ELR (cell line): Measurements from ENCODE around the gene LOXL1.

Experiments
- DNase-seq: peaks from one replicate; pipeline ENCODE4 v3.0.0-alpha.2; 2015; ENCODE audit warnings: low read depth

Gene LOXL1

DNA sequence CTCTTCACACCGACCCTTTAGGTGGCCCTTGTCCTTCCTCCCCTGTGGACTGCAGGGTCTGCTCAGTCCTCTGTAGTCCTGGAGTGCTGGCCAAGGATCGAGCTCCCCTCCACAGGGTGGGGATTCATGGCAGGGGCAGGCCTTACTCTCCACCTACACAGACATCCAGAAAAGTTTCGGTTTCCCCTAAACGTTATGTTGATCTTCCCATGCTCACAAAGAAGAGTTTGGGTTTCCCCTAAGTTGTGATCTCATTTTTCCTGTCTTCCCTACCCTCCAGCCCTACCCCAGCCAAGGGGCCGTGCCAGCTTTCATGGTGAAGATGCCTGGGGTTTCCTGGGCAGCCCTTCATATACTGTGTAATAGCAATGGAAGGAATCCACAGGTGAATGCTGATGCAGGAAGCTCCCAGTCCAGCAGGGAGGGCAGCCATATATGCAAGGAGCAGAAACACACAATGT, 55.5 kb downstream of the LOXL1 start:
- no peak for DNase-seq

DNA sequence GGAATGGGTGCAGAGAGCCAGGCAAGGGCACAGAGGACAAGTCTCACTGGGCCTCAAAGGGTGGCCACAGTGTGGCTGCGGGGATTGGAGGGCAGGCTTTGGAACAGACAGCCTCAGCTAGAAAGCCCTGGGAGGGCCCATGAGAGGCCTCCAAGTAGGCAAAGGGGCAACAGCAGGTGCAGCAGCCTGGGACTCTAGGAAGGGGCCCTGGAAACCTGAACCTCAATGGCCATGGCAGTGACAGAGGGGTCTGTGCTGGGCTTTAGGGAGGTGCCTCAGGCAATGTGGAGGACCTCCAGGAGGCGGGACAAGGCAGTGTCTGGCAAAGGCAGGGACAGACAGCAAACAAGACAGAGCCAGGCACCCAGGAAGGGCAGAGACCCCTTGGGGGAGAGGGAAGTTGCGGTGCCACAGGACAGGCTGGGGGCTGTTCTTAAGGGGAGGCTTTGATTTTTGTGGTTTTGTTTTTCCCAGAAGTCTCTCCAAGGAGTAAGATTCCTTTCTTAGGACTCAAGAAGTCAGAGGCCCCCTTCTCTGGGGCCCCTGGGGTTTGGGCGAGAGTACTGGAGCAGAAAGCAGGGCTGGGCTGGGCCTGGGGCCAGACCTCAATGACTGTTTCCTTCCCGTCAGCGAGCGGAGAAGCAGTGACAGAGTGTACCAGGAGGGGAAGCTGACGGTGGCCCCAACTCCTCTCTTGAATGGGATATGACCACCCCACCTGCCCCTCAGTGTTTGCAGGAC, 56.1 kb downstream of the LOXL1 start:
- peak; percentile 89 for DNase-seq

- peak; percentile 85 for DNase-seq
These were observed 57.0 kb downstream of the LOXL1 start for GRCh38 chr15:73983211-73983727.

GRCh38 chr15:73983773-73984172, 57.5 kb downstream of the LOXL1 start:
- DNase-seq = no peak

DNA sequence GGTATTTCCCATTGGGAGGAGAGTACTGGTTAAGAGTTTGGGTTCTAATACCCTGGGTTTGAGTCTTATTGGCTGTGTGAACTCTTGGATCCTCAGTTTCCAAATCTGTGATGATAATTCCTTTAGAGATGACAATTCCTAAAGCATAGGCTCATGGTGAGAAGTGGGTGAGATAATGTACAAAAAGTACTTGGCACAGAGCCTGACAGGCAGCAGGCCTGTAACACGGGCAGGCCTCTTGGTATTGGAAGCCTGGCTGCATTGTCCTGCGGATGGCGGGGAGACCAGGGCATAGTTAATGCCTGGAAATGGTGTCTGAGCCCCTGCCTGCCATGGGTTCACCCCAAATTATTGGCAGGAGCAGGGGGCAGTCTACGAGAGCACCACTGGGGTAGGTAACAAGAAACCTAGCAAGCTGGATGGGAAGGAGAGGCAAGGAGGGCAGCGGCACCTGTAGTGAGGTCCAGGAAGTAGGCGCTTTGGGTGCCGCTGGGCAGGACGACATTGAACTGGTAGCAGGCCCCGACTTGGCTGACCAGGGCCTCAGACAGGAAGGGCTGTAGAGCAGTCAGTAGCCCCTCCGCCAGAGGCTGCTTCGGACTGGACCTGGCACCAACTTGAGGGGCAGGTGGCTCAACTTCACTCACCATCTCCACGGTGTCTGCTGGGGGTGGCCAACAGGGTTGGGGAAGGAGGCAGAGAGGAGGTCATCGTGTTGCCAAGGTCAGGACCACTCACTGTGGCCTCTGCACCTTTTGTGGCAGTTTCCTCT, 58.1 kb downstream of the LOXL1 start:
- no peak for DNase-seq

DNA sequence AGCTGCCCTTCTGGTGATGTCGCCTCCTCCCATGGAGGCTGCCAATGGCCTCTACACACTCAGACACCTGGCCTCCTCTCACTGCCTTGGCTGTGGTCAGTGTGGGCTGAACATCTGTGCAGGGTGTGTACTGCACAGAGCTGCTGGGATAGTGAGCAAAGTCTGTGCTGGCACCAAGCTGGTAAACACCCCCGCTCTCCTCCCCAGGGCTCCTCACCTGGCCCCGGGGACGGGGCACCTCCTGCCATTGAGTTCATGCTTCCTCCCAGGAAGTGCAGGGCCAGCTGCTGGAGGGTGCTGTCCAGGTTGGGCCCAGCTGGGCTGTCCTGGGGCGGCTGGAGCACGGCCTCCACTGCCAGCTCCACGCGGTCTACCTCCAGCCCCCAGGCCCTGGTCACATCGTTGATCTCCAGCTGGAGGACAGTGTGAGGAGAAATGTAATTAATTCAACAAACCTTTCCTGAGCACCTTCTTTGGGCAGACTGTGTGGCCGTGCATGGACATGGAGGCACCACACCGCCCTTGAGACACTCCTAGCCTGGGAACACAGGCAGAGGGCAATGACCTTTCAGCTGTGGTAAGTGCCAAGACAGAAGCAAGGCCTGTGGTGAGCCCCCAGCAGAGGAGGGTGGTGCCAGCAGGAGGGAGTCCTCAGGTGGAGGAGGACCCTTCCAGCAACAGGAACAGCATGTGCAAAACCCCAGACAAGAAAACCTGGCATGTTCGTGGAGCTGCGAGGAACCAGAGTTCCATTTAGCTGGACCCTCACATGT, 59.0 kb downstream of the LOXL1 start:
- no peak for DNase-seq

DNA sequence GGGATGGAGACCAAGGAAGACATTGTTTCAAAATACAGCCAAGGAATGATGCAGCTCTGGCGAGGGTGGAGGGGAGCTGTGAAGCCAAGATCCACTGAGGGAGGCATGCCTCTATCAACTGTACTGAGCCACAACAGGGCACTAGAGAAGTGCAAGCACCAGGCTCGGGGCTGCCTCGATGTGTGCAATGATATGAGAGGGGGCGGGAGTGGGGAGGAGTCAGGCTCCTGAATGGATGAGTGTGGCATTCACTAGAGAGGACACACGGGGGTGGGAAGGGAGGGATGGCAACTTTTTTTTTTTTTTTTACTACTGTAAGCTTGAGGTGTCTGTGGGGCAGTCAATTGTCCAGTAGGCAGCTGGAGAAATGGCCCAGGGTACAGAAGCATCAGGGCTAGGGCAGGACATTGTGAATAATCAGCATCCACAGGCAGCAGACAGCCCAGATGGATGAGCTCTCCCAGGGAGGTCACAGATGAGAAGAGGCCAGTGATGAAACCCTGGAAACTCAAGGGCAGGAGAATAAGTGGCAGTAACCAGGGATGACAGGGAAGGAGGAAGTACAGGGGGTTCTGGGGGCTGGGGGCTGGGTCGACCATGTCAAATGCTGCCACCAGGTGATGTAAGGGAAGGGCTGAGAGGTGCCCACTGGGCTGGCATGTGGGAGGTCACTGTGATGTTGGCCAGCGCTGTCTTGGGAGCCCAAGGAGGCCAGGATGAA, 60.0 kb downstream of the LOXL1 start:
- no peak for DNase-seq

GRCh38 chr15:73986776-73987056, 60.5 kb downstream of the LOXL1 start:
- no peak for DNase-seq

DNA sequence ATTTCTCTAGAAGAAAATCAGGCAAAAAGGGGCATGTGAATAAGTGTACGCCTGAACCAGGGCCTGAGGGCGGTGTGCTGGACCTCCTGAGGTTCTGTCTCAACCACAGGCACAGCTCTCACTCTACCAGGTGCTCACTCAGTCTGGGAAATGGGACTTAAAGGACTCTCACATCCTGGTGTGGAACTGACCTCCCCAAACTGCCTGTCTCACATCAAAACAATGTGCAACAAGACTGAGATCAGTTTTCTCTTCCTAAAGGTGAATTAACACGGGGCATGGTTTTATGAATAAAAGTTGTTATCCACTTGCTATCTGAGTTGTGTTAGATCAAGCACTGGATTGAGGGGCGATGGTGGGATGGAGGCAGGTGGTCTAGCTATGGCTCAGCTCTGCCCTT, 61.0 kb downstream of the LOXL1 start:
- DNase-seq = no peak

GRCh38 chr15:73987681-73988444, 61.6 kb downstream of the LOXL1 start:
- DNase-seq = peak; percentile 82

GRCh38 chr15:73988445-73988969, 62.2 kb downstream of the LOXL1 start:
- no peak for DNase-seq

DNA sequence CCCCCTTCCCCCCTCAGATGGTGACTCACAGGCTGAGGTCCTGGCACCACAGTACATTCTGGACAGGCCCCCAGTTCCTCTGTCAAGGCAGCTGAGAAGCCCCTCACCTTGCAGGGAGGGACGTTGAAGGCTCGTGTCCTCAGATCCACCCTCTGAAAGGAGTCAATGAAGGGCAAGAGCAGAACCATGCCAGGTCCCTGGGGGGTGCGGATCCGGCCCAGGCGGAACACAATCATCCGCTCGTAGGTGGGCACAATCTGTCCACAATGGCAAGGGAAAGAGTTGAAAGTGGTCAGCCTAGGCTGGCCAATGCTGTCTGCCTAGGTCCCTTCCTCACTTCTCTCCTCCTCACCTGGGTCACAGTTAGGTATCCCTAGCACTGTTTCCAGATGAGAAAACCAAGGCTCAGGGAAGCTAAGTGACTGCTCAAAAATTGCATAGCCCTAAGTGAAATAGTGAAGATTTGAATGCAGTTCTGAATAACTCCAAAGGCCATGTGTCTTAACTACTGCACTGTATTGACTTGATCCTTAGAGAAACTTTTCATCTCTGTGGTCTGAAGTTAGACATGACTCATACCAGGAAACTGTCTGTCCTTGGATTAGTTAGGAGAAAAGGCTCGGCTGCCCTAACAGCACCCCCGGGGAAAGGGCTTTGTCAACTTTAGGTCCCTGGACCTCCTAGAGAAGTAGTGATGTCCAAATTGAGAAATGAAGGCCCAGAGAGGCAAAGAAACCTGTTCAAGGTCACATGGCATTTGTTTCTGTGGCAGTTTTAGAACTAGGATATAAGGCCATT, 62.9 kb downstream of the LOXL1 start:
- peak; percentile 89 for DNase-seq

- DNase-seq = no peak
These were observed 64.2 kb downstream of the LOXL1 start for GRCh38 chr15:73990250-73991005.

GRCh38 chr15:73991260-73991659, 65.0 kb downstream of the LOXL1 start:
- DNase-seq = peak; percentile 36

- DNase-seq = peak; percentile 93
These were observed 65.7 kb downstream of the LOXL1 start, which contains the start of gene STOML1 for GRCh38 chr15:73991726-73992593. STOML1 (minus strand) TSS chr15:73992295; CDS start chr15:73992223, 72 bp downstream.

DNA sequence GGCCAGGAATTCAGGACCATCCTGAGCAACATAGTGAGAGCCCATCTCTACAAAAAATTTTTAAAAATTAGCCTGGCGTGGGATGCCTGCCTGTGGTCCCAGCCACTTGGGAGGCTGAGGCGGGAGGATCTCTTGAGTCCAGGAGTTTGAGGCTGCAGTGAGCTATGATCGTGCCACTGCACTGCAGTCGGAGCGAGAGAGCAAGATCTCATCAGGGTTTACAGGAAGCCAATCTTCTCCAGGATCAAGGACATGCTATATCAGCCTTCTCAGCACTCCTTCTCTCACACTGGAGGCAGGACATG, 66.3 kb downstream of the LOXL1 start:
- no peak for DNase-seq

DNA sequence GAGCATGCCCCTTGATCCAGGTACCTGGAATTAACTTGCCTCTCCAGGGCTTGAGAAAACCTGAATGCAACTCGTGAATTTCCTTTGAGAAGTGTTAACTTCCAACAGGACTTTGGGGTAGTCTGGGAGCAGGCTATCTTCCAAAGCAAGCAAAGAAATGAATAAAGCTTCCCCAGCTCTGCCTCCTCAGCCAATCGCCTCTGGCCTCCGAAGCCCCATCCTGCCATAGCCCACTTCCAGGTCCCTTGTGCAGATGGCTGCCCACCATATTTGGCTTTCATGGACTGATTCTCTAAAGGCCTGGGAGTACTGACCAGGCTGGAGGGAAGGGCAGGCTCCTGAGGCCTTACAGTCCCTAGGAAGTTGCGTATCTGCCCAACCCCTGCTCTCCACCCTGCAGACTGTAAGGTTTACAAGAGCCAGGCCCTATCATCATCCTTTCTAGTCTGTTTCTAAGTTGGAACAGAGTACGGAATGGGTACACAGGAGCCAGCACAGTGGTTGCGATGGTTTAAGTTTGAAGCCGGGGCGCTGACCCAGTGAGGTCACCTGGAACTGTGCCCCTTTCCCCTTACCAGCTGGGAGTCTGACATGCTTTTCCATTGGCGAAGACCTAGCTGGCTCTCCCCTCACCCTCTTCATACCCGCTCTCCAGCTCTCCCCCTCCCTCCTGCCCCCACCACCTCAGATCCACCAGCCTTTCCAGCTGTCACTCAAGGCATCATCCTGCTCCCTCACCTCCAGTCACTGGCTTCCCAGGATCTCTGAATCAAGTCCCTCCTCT, 67.1 kb downstream of the LOXL1 start:
- DNase-seq = no peak
